ENCODE results near the gene ACP1.

The ACP1 gene

DNA sequence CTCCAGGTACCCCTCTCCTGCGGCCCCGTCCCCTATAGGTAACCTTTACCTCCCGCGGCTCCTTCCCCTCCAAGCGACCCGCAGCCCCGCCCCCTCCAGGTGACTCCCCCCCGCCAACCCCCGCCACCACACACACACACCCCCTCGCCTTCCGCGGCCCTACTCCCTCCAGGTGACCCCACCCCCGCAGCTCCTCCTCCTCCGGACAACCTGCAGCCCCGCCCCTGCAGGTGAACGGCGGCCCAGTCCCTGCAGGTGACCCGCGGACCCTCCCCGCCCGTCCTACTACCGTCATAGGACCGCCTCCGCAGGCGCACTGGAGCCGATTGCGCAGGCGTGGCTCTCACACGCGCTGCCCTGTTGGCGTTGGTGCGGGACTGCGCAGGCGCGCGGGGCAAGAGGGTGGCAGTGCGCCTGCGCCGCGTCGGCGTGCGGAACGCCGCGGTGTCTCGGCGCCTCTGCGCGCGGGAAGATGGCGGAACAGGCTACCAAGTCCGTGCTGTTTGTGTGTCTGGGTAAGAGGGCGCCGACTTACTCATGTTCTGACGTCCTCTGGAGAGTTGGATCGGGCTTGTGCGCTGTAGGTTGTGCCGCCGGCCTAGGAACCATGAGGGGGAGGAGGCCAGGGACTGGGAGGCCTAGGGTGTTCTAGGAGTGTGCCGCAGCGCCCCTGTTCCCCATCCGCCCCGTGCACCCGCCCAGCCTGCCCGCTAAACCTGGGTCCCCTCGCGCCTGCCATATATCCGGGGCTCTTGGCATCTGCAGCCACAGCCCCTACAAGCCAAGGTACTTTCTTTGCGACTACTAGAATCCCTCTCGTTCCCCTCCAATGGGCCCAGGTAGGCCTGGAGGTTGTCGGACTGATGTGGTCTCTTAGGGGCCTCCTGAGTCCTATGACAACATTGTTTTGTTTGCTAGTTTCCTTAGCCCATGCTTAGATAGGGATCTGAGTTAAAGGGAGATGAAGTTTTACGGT, at the start of gene ACP1:
TSS of gene ACP1 (plus strand) at position 455 of the 976 bp plus-strand sequence. CDS start at position 473, 18 bp downstream.
- FAIRE-seq = no peak

DNA sequence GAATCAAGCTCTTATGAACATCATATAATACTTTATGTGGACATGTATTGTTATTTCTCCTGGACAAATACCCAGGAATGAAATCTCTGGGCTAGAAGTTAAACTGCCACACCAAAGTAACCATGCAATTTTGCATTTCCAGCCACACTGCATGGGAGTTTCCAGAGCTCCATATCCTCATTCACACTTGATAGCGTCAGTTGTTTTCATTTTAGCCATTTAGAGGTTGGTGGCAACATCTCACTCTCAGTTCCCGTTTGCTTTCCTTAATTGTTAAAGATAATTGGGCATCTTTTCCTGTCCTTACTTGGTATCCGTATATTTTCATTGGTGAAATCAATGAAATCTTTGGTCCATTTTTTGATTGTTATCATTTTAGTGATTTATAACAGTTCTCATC, 48.7 kb upstream of the ACP1 start:
- no peak for FAIRE-seq

- no peak for FAIRE-seq
Measured at GRCh38 chr2:223451-223850, 41.3 kb upstream of the ACP1 start.

DNA sequence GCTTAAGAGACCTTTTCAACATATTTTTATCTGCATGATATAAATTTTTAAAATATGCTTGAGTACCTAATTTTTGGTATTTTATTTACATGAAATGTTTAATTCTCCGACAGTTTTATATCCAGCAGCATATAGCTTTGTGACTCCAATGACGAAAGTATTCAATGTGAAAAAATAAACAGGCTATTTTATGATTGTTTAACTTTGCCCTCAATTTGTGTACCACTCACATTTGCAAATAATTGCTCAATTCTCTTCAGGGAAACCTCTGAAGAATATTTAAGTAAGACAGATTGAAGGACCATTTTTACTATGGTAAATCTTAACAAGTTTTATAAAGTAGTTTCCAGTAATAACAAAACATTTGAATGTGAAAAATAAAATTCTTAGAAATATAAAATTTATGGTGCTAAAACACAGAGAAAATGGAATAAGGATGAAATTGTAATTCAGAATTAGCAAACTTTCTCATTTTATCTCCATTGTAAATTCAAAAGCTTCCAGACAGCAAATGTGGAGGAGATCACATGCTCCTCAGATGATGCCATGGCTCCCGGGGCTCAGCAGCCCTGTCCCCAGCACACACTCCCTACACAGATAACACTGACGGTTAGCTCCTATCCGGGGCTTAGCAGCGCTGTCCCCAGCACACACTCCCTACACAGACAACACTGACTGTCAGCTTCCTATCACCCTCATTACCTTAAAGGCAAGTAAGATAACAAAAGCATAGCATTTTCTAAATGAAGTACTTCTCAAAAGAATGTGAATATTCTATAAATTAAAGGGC, 40.6 kb upstream of the ACP1 start:
- FAIRE-seq = no peak

- no peak for FAIRE-seq
Measured at GRCh38 chr2:228115-228514, 36.6 kb upstream of the ACP1 start.

DNA sequence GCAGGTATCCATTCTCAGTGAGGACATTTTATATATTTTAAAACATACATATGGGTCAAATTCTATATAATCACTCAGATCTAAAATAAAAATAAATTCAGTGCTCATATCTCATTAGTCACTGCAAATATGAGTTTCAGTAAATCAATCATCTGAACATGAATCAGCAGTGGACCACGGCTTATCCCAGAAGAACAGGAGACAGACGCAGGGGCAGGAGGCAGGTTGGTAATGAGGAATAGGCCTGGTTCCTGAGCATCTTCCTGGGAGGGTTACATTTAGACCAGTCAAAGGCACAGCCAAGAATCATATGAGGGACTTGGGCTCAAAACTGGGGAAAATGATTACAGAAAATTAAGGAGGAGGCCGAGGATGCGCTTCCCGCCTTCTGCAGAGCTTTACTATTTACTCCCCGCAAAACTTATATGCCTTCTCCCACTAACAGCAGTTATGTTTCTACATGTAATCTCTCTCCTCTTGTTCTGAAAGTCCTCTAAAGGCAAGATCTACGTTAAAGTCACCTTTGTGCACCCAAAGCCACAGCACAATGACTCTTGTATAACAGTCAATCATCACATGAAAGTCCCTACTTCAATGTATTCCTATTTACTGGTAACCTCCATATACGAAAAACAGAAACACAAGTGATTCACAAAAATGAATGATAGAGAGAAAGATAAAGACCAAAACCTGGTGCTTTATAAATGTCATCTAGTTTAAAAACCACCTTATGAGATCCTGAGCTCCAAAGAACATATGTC, 36.0 kb upstream of the ACP1 start:
- FAIRE-seq = no peak

- peak; percentile 31 for FAIRE-seq
Measured at GRCh38 chr2:231521-232185, 33.1 kb upstream of the ACP1 start.

- no peak for FAIRE-seq
Measured at GRCh38 chr2:233030-233429, 31.7 kb upstream of the ACP1 start.

DNA sequence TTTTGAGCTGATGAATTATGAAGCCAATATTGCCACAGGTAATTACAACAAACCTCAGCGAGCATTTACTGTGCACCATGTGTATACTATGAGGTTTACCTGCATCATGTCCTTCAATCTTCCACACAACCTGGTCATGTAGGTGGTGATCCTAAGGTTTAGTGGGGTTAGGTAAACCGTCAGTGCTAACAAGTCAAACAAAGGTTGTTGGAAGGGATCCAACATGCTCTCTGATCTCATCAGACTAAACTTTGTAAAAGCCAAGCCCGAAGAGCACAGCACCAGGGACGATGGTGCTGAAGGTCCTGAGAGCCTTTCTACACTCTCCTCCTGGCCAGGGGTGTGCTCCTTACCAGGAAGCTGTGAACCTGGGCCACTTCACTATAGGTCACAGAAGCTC, 30.3 kb upstream of the ACP1 start:
- FAIRE-seq = no peak

DNA sequence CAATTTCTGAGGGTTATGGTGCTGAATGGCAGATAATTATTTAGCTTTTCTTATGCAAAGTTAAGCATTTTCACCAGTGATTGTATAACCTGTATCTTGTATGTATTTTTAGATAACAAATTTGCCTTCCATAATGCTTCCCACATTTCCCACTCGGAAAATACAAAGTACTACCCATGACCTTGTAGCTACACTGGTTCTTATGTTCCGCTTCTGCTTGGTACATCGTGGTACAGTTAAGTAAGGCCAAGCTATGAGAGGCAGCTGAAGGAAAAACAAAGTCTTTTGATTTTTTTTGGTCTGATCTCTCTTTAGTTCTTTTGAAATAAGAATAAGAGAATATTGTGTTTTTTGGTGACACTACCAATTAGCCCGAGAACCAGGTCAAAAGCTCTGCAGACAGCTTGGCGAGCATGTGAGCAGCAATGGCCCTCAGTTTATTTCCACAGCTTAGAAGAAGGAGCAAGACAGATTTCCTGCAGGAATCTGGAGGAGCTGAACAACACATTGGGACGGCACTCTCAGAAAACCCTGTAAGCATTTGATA, 27.7 kb upstream of the ACP1 start:
- FAIRE-seq = no peak

DNA sequence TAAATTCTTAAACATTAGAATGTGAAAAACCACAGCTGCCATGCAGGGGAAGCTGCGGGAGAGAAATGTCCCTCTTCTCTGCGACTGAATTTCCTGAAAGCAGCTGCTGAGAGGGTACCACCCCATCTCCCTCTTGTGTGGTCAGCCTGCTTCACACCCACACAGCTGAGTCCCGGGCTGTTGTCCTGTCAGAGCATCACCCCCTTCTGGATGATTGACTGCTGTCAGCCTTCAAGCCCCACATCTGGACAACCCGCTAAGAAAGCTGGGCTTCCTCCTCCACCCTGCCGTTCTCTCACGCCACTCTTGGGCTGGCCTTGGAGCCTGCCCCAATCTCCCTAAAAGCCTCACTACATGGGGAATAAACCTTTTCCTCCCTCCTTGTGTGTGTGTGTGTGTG, 26.9 kb upstream of the ACP1 start:
- FAIRE-seq = no peak

DNA sequence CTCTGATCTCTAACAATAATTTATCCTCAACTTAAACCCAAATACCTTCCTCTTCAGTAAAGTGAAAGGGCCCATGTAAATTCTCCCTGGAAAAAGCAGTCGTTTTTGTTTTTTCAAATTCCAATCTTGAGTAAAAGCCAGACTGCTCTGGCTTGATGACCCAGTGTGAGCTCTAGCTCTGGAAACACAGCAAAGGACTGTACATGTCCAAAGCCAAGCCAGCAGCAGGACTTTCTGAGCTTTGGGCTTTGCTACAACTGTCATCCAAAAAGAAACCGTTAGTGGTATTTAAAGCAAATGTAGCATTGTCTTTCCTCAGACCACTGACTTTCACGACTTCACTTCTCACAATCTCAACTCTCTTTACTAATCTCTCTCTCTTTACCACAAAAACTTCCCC, 26.3 kb upstream of the ACP1 start:
- no peak for FAIRE-seq

DNA sequence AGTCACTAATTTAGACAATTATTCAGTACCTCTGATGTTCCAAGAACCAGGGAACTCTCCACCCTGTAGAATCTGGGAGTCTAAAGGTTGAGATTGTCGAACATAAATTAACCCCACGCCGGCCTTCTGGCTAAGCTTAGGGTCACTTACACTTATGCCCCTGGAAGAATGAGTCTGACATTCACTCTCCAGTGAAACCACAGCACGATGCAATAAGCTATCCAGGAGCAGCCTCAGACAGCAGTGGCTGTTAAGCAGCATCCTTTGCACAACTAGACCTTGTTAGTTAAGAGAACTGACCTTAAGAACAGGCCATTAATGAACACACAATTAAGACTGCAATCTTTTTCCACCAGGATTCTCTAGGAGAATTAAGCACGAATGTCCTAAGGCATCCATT, 25.9 kb upstream of the ACP1 start:
- no peak for FAIRE-seq

- FAIRE-seq = no peak
Measured at GRCh38 chr2:244547-244946, 20.2 kb upstream of the ACP1 start.

- peak; percentile 6 for FAIRE-seq
Measured at GRCh38 chr2:246489-247144, 18.1 kb upstream of the ACP1 start.

DNA sequence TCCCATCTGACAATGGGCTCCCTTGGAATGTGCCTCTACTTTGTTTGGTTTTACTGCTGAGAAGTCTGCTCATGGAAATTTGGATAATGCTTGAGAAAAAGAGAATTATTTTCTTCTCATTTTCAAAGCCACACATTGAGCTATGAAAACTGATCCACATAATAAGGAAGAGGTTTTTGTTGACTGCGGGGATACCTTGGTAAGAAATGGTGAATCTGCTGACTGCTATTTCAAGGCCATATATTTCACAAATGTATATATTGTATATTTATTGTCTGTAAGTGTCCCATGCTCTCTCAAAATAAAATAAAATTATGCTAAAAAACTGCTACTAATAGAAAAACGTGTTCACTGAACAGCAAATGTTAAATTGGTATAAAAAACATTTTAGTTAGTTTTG, 16.0 kb upstream of the ACP1 start:
- FAIRE-seq = no peak

GRCh38 chr2:249538-250042, 15.2 kb upstream of the ACP1 start:
- FAIRE-seq = no peak

GRCh38 chr2:252001-252602, 12.6 kb upstream of the ACP1 start:
- no peak for FAIRE-seq

GRCh38 chr2:253202-253638, 11.5 kb upstream of the ACP1 start:
- FAIRE-seq = no peak

DNA sequence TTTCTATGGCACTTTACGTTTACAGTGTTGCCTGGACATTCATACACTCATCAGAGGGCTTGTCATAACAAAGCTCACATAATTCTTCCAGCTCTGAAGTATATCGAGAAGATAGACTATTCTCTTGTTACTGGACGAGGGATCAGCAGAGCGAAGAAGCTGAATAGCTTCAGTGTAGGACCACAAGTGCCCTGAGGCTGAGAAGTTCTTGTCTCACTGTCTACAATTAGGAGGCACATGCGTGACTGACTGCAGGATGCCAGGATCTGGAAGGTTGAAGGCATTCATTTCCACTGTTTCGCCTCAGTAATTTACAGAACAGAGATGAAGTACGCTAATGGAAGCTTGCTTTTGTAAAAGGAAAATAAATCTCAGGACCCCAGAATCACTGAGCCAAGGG, 10.5 kb upstream of the ACP1 start:
- FAIRE-seq = no peak

- FAIRE-seq = no peak
Measured at GRCh38 chr2:255195-255594, 9.6 kb upstream of the ACP1 start.
